WI38 (cell line): ENCODE results near the gene C1orf159.

Experiments
- H3K4me3 ChIP-seq: 2 replicates; pipeline ENCODE4 v1.5.1; 2011; ENCODE audit warnings: low read depth, mild to moderate bottlenecking, control low read depth, low read length
- CTCF ChIP-seq: IDR thresholded peaks from 2 replicates; pipeline ENCODE4 v1.5.1; 2012; ENCODE audit warnings: low read depth, mild to moderate bottlenecking, control low read depth, low read length

Gene C1orf159

GRCh38 chr1:1088029-1088800, 27.7 kb downstream of the C1orf159 start:
- no peak overlapping the region for H3K4me3 ChIP-seq
- no peak for TF ChIP-seq CTCF

GRCh38 chr1:1087351-1088028, 28.4 kb downstream of the C1orf159 start:
- H3K4me3 ChIP-seq = no peak overlapping the region
- TF ChIP-seq CTCF = no peak

- no peak for TF ChIP-seq CTCF
- H3K4me3 ChIP-seq = no peak overlapping the region
Observed at GRCh38 chr1:1086911-1087341, 29.0 kb downstream of the C1orf159 start.

DNA sequence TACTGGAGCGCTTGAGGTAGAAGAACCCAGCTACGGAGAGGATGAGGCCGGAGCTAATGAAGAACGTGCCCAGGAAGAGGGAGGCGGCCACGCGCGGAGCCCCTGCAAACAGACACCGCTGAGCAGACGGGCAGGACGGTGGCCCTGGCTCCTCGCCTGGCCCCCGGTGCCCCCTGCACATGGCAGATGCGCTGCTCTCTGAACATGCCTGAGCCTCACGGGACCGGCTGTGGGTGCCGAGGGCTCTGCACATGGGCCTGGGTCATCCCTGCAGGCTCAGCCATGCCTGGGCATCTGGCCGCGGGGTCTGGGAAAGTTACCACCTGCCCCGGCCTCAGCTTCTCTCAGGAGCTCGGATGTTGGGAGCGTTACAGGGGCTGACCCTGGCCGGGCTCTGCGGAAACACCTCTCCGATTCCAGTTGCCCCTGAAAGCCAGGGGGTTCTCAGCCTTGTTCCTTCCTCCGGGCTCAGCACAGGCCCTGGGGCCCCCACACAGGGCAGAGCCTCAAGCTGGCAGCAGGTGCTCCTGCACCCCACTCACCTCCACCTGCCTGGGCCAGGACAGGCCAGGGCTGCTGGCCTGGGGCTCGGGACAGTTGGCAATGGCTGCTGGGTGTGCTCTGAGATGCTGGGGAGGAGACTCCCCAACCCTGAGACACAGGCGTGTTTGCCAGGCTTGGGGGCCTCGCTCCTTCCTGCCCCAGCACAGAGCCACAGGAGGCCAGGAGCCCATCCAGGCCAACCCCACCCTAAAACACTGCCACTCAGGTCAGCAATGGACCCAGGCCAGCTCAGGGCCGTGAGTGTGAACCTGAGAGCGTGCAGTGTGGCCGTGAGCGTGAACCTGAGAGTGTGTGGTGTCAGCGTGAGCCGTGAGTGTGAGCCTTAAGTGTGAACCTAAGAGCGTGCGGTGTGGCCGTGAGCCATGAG, 29.7 kb downstream of the C1orf159 start:
- no peak for TF ChIP-seq CTCF

GRCh38 chr1:1085171-1085841, 30.6 kb downstream of the C1orf159 start:
- H3K4me3 ChIP-seq = no peak overlapping the region

More for the DNA sequence above, 29.7 kb downstream of the C1orf159 start:
- no peak overlapping the region for H3K4me3 ChIP-seq

More at GRCh38 chr1:1085171-1085841, 30.6 kb downstream of the C1orf159 start:
- no peak for TF ChIP-seq CTCF
